SK-N-SH treated with all-trans-retinoic acid at 6 μM for 48 hours (cell line): ENCODE measurements around the gene SLC49A3.

Source experiments
- ARNTL ChIP-seq: fragments of 450-650 bp; formaldehyde crosslinking; IDR thresholded peaks from 2 replicates; pipeline ENCODE4 v1.5.0; 2020; ENCODE audit warnings: low read depth, mild to moderate bottlenecking, moderate library complexity, borderline replicate concordance
- BACH2 ChIP-seq: fragments of 250-450 bp; sonication (Bioruptor Pico); IDR thresholded peaks from 2 replicates; pipeline ENCODE4 v1.9.0; 2021; ENCODE audit warnings: mild to moderate bottlenecking, borderline replicate concordance
- CSDC2 ChIP-seq: fragments of 250-450 bp; sonication (Bioruptor Pico); IDR thresholded peaks from 2 replicates; pipeline ENCODE4 v1.5.0; 2020; ENCODE audit warnings: mild to moderate bottlenecking, moderate library complexity
- ESRRG ChIP-seq: fragments of 250-450 bp; sonication (Bioruptor Pico); IDR thresholded peaks from 2 replicates; pipeline ENCODE4 v1.6.1; 2021; ENCODE audit warnings: mild to moderate bottlenecking
- ISL1 ChIP-seq: fragments of 250-450 bp; sonication (Bioruptor Pico); IDR thresholded peaks from 2 replicates; pipeline ENCODE4 v2.1.2; 2022; ENCODE audit warnings: mild to moderate bottlenecking, moderate library complexity
- OSR1 ChIP-seq: fragments of 250-450 bp; sonication (Bioruptor Pico); IDR thresholded peaks from 2 replicates; pipeline ENCODE4 v1.8.0; 2022; ENCODE audit warnings: moderate library complexity, mild to moderate bottlenecking, inconsistent platforms
- RARB ChIP-seq: fragments of 250-450 bp; sonication (Bioruptor Pico); IDR thresholded peaks from 2 replicates; pipeline ENCODE4 v1.8.0; 2021; ENCODE audit warnings: mild to moderate bottlenecking, moderate library complexity
- TOX ChIP-seq: fragments of 250-450 bp; sonication (Bioruptor Pico); IDR thresholded peaks from 2 replicates; pipeline ENCODE4 v1.8.0; 2021; ENCODE audit warnings: mild to moderate bottlenecking, moderate library complexity, borderline replicate concordance
- ZC3H10 ChIP-seq: fragments of 250-450 bp; sonication (Bioruptor Pico); IDR thresholded peaks from 2 replicates; pipeline ENCODE4 v1.5.1; 2021; ENCODE audit warnings: mild to moderate bottlenecking, moderate library complexity
- ZFP3 ChIP-seq: fragments of 250-450 bp; sonication (Bioruptor Pico); IDR thresholded peaks from 2 replicates; pipeline ENCODE4 v1.5.0; 2020; ENCODE audit warnings: mild to moderate bottlenecking, moderate library complexity
- ZFP30 ChIP-seq: fragments of 450-650 bp; formaldehyde crosslinking; IDR thresholded peaks from 2 replicates; pipeline ENCODE4 v1.5.0; 2022; ENCODE audit warnings: mild to moderate bottlenecking, moderate library complexity
- ZNF70 ChIP-seq: fragments of 450-650 bp; formaldehyde crosslinking; IDR thresholded peaks from 2 replicates; pipeline ENCODE4 v1.5.0; 2020; ENCODE audit warnings: mild to moderate bottlenecking, moderate library complexity
- TF ChIP-seq, protein P1 (sequence below): fragments of 250-450 bp; sonication (Bioruptor Pico); IDR thresholded peaks from 2 replicates; pipeline ENCODE4 v1.8.0; 2021; ENCODE audit warnings: low read depth, mild to moderate bottlenecking, moderate library complexity, borderline replicate concordance
- TF ChIP-seq, protein P2 (sequence below): fragments of 250-450 bp; sonication (Bioruptor Pico); IDR thresholded peaks from 2 replicates; pipeline ENCODE4 v1.8.0; 2020; ENCODE audit warnings: mild to moderate bottlenecking, moderate library complexity, borderline replicate concordance

DNA sequence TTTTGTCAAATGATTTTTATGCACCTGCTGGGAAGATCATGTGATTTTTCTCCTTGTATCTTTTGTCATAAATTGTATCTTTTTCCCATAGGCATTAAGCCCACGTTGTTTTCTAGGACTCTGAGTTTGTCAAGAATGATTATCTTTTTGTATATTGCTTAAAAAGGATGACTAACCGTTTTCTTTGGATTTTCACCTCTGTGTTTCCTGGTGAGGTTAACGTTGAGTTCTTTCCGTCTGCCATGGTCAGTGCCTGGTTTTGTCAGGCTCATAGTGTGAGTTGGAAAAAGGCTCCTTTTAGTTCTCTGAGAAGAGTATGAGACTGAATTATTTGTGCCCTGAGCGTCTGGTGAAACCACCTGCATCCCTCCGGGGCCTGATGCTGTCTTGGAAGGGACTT is 38.6 kb upstream of the SLC49A3 start:
- TF ChIP-seq ZFP30 (CRISPR knock-in tag) (no peak), CSDC2 (CRISPR knock-in tag) (no peak), RARB (CRISPR knock-in tag) (no peak), ARNTL (CRISPR knock-in tag) (no peak), OSR1 (CRISPR knock-in tag) (no peak), ZFP3 (CRISPR knock-in tag) (no peak), TOX (CRISPR knock-in tag) (no peak), ZC3H10 (CRISPR knock-in tag) (no peak), ISL1 (CRISPR knock-in tag) (no peak), BACH2 (CRISPR knock-in tag) (no peak), ESRRG (CRISPR knock-in tag) (no peak), ZNF70 (CRISPR knock-in tag) (no peak)
- TF ChIP-seq, protein P1, sequence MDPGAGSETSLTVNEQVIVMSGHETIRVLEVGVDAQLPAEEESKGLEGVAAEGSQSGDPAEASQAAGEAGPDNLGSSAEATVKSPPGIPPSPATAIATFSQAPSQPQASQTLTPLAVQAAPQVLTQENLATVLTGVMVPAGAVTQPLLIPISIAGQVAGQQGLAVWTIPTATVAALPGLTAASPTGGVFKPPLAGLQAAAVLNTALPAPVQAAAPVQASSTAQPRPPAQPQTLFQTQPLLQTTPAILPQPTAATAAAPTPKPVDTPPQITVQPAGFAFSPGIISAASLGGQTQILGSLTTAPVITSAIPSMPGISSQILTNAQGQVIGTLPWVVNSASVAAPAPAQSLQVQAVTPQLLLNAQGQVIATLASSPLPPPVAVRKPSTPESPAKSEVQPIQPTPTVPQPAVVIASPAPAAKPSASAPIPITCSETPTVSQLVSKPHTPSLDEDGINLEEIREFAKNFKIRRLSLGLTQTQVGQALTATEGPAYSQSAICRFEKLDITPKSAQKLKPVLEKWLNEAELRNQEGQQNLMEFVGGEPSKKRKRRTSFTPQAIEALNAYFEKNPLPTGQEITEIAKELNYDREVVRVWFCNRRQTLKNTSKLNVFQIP (CRISPR knock-in tag), result no peak
- TF ChIP-seq, protein P2, sequence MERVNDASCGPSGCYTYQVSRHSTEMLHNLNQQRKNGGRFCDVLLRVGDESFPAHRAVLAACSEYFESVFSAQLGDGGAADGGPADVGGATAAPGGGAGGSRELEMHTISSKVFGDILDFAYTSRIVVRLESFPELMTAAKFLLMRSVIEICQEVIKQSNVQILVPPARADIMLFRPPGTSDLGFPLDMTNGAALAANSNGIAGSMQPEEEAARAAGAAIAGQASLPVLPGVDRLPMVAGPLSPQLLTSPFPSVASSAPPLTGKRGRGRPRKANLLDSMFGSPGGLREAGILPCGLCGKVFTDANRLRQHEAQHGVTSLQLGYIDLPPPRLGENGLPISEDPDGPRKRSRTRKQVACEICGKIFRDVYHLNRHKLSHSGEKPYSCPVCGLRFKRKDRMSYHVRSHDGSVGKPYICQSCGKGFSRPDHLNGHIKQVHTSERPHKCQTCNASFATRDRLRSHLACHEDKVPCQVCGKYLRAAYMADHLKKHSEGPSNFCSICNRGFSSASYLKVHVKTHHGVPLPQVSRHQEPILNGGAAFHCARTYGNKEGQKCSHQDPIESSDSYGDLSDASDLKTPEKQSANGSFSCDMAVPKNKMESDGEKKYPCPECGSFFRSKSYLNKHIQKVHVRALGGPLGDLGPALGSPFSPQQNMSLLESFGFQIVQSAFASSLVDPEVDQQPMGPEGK, result no peak
